K562 (cell line): Measurements from ENCODE around the gene MSANTD1. TPM values are rescaled to one million over a fixed set of nuclear protein-coding genes. Genes with fewer than 3 reads are reported as not detected.

Source experiments
- ATAC-seq: fragments of 200-7000 bp; cut with Tn5 transposase; 3 replicates; pipeline ENCODE4 v1.9.1; 2020; ENCODE audit warnings: moderate library complexity
- BruUV-seq: library from RNA; stranded (reverse); fragments of 400-500 nt; replicated peaks from 2 replicates; lab custom pipeline; 2021; lab: Mats Ljungman, UMichigan
- CTCF ChIA-PET: fragments of 300-600 bp; formaldehyde crosslinking; extraction: SDS; loops from one replicate; lab custom pipeline; 2021; ENCODE audit warnings: low intra/inter-chr PET ratio; lab: Yijun Ruan, JAX
- POLR2A ChIA-PET: fragments of 300-600, 350-650 bp; sonication (Branson Sonifier 250); formaldehyde crosslinking; extraction: SDS; loops from one replicate; lab custom pipeline; 2021; ENCODE audit warnings: antibody characterized with exemption, inconsistent platforms; lab: Yijun Ruan, JAX
- DNase-seq, 4 experiments: peaks; one replicate each; pipeline versions ENCODE4 v3.0.0 to v3.0.0-alpha.2; 2011 to 2018; ENCODE audit warnings: low spot score in 3 of 4, mixed read lengths in 3 of 4; ENCODE audit errors: extremely low read depth in 1 of 4
- FAIRE-seq: peaks from 2 replicates; lab custom pipeline; 2011; peaks lifted over from hg19 to GRCh38; lab: Jason Lieb, UNC
- H2AFZ ChIP-seq: 2 replicates; pipeline ENCODE4 v1.6.0; 2011; ENCODE audit warnings: low read depth, low read length, control low read depth, inconsistent platforms
- H3K27ac ChIP-seq: fragments of 200-600 bp; 3 replicates; pipeline ENCODE4 v1.8.0; 2011; ENCODE audit warnings: low read depth, mild to moderate bottlenecking, control low read depth, inconsistent platforms, low read length, moderate library complexity, mixed read lengths; ENCODE audit errors: extremely low read depth
- H3K27me3 ChIP-seq, 2 experiments: fragments of 300-600 bp in 1 of 2; 2 replicates in 1 of 2; 3 replicates in 1 of 2; pipeline versions ENCODE4 v1.6.0 to v1.8.0; 2011; ENCODE audit warnings: inconsistent platforms in 2 of 2, low read length in 2 of 2, mild to moderate bottlenecking in 1 of 2, mixed read lengths in 1 of 2, moderate library complexity in 1 of 2; ENCODE audit not compliant: control insufficient read depth in 2 of 2, insufficient read depth in 2 of 2
- H3K36me3 ChIP-seq: fragments of 300-600 bp; 3 replicates; pipeline ENCODE4 v1.8.0; 2011; ENCODE audit warnings: mild to moderate bottlenecking, low read length, inconsistent platforms; ENCODE audit not compliant: control insufficient read depth, insufficient read depth
- H3K4me1 ChIP-seq, 2 experiments: fragments of 200-600 bp in 1 of 2; replicated peaks in 1 of 2; 2 replicates in 1 of 2; 3 replicates in 1 of 2; pipeline versions ENCODE4 v1.5.1 to v1.8.0; 2011; ENCODE audit warnings: inconsistent platforms in 2 of 2, low read length in 2 of 2, mild to moderate bottlenecking in 1 of 2, mixed read lengths in 1 of 2, moderate library complexity in 1 of 2; ENCODE audit not compliant: control insufficient read depth in 2 of 2, insufficient read depth in 2 of 2
- H3K4me2 ChIP-seq: 2 replicates; pipeline ENCODE4 v1.6.1; 2011; ENCODE audit warnings: low read length, control low read depth, inconsistent platforms, mixed read lengths; ENCODE audit not compliant: insufficient read depth
- H3K4me3 ChIP-seq: fragments of 200-600 bp; sonication (generic), shearing (Covaris generic); 2 replicates; pipeline ENCODE4 v1.5.1; 2016; ENCODE audit warnings: control low read depth, inconsistent platforms
- H3K79me2 ChIP-seq: fragments of 200-600 bp; 3 replicates; pipeline ENCODE4 v1.8.0; 2011; ENCODE audit warnings: low read length, inconsistent platforms; ENCODE audit not compliant: control insufficient read depth, insufficient read depth
- H3K9ac ChIP-seq, 2 experiments: 2 replicates each; pipeline versions ENCODE4 v1.6.0 to v1.6.1; 2011; ENCODE audit warnings: low read depth in 2 of 2, low read length in 2 of 2, control low read depth in 1 of 2, inconsistent platforms in 1 of 2, mild to moderate bottlenecking in 1 of 2, mixed read lengths in 1 of 2; ENCODE audit not compliant: insufficient read depth in 1 of 2
- H3K9me1 ChIP-seq: one replicate; pipeline ENCODE4 v1.6.0; 2011; ENCODE audit warnings: inconsistent platforms, mild to moderate bottlenecking, low read length, moderate library complexity; ENCODE audit not compliant: control insufficient read depth, insufficient read depth
- H3K9me3 ChIP-seq: replicated peaks from 2 replicates; pipeline ENCODE4 v1.5.1; 2011; ENCODE audit warnings: low read depth, low read length, inconsistent platforms; ENCODE audit not compliant: control insufficient read depth, insufficient read depth
- H4K20me1 ChIP-seq: replicated peaks from 2 replicates; pipeline ENCODE4 v1.6.1; 2011; ENCODE audit warnings: low read length, inconsistent platforms, mixed read lengths; ENCODE audit not compliant: control insufficient read depth, insufficient read depth
- CREB5 ChIP-seq: fragments of 250-450 bp; sonication (Bioruptor Pico); IDR thresholded peaks from 2 replicates; pipeline ENCODE4 v1.5.0; 2020; ENCODE audit warnings: mild to moderate bottlenecking
- DNMT1 ChIP-seq: fragments of 450-650 bp; IDR thresholded peaks from 2 replicates; pipeline ENCODE4 v1.6.1; 2016; ENCODE audit warnings: antibody characterized with exemption, mild to moderate bottlenecking
- MBD2 ChIP-seq: sonication (generic); IDR thresholded peaks from 2 replicates; pipeline ENCODE4 v1.6.1; 2016; ENCODE audit warnings: low read depth, borderline replicate concordance
- NONO ChIP-seq, 2 experiments: fragments of 200-400 bp in 1 of 2; fragments of 450-650 bp in 1 of 2; formaldehyde crosslinking in 1 of 2; IDR thresholded peaks; 2 replicates each; pipeline ENCODE4 v1.6.1; 2017; ENCODE audit warnings: low read depth in 2 of 2, mild to moderate bottlenecking in 2 of 2, moderate library complexity in 2 of 2, low read length in 1 of 2
- ZBTB49 ChIP-seq: sonication (generic); formaldehyde crosslinking; IDR thresholded peaks from 2 replicates; pipeline ENCODE4 v1.8.0; 2022; ENCODE audit warnings: missing genetic modification reagents, mild to moderate bottlenecking, borderline replicate concordance
- ZKSCAN1 ChIP-seq: fragments of 150-350 bp; IDR thresholded peaks from 2 replicates; pipeline ENCODE4 v1.6.1; 2016; ENCODE audit warnings: low read depth, low read length
- WGBS: fragments of 100-300 bp; shearing (Covaris generic); methylation state at CpG from one replicate; pipeline ENCODE4 v1.1.6; 2016; ENCODE audit warnings: low coverage, mixed read lengths; ENCODE audit not compliant: insufficient coverage; ENCODE audit errors: missing lambda C conversion rate; 5-methylcytosine and 5-hydroxymethylcytosine counted together
- in situ Hi-C: fragments of 300-500 bp; cut with MboI; formaldehyde crosslinking; loops from 4 replicates; pipeline ENCODE4 v1.15.0; 2018; ENCODE audit warnings: inconsistent platforms, mixed read lengths
- intact Hi-C: fragments of 100-400 bp; cut with micrococcal nuclease; formaldehyde crosslinking; loops from 2 replicates; pipeline ENCODE4 v1.14.2; 2022
- polyA plus RNA-seq, 8 experiments: library from polyadenylated mRNA; depleted of rRNA in 4 of 8; stranded (reverse) in 5 of 8; unstranded in 3 of 8; fragments of >200 nt; fragmentation: Nextera tagmentation in 2 of 8; fragmentation: Illumina TruSeq in 1 of 8; extraction: Ambion mirVana in 2 of 8; extraction: Trizol in 1 of 8; gene quantifications; 2 replicates each; pipeline versions ENCODE4 v1.2.1 to v1.2.3, GENCODE V29; 2011 to 2014; ENCODE audit warnings: inconsistent platforms in 1 of 8, missing spikeins in 1 of 8
- total RNA-seq, 7 experiments: library from RNA; depleted of rRNA in 6 of 7; stranded (reverse); fragments of >200 nt in 6 of 7; fragmentation: Illumina TruSeq in 2 of 7; extraction: Trizol in 2 of 7; gene quantifications; 2 replicates each; pipeline versions ENCODE4 v1.2.1 to v1.2.3, GENCODE V29; 2011 to 2021; ENCODE audit warnings: low replicate concordance in 1 of 7

The MSANTD1 gene
- total and polyA plus RNA-seq, 9 of the 15 experiments (the other 6 are each of a cell fraction or from before 2014, with no cell fraction given) = 0.04 to 0.09 (median 0.07) TPM; not detected in 6

- TF ChIP-seq NONO (IDR thresholded peaks at IDR 0.05; ENCODE audit: low read depth in 2 of 2, low read length in 1 of 2) (no peak), MBD2 (no peak)
These were observed 11.0 kb upstream of the MSANTD1 start (continued) for GRCh38 chr4:3237712-3238560.

GRCh38 chr4:3238721-3239120, 10.2 kb upstream of the MSANTD1 start:
- H3K9me3 ChIP-seq = no peaks in the 10 kb centered on the region
- intact Hi-C loops = no loop called here
- no peaks in the 10 kb centered on the region; the same call in 1 of the 2 replicates for H4K20me1 ChIP-seq
- no peak overlapping the region for H2AFZ ChIP-seq
- POLR2A ChIA-PET = no interaction called here
- WGBS = 82% methylated on average over 17 of the region's 18 CpGs
- CTCF ChIA-PET = no interaction called here
- in situ Hi-C loops = no loop called here
- no peak overlapping the region for H3K9ac ChIP-seq
- no peak overlapping the region for H3K4me3 ChIP-seq
- peaks cover 18% of the 10 kb centered on the region; the same call in 2 of the 3 replicates for H3K36me3 ChIP-seq
- DNase-seq = no peak
- FAIRE-seq = no peak
- H3K79me2 ChIP-seq = no peaks in the 10 kb centered on the region
- no TSS peak for BruUV-seq
- no peaks in the 10 kb centered on the region for H3K27me3 ChIP-seq
- no peak overlapping the region for H3K27ac ChIP-seq
- H3K4me2 ChIP-seq = no peak overlapping the region
- ATAC-seq = no peak
- H3K9me1 ChIP-seq = peaks cover 2% of the 10 kb centered on the region
- peaks cover 22 to 41% of the 10 kb centered on the region in 2 experiments; a peak in 4 of 5 replicates for H3K4me1 ChIP-seq
- no peak for TF ChIP-seq ZBTB49 (CRISPR knock-in tag)
- TF ChIP-seq CREB5 (CRISPR knock-in tag) = no peak
- no peak for TF ChIP-seq ZKSCAN1
- TF ChIP-seq DNMT1 = no peak
